GM19468 (cell line): ENCODE data around the gene PGR.

Source experiments
- ATAC-seq: cut with Tn5 transposase; IDR thresholded peaks from one replicate; pipeline ENCODE4 v1.9.1; 2021; ENCODE audit warnings: mild to moderate bottlenecking, moderate library complexity, moderate number of reproducible peaks; ENCODE audit not compliant: unreplicated experiment; ENCODE audit errors: extremely low read depth

The PGR gene

DNA sequence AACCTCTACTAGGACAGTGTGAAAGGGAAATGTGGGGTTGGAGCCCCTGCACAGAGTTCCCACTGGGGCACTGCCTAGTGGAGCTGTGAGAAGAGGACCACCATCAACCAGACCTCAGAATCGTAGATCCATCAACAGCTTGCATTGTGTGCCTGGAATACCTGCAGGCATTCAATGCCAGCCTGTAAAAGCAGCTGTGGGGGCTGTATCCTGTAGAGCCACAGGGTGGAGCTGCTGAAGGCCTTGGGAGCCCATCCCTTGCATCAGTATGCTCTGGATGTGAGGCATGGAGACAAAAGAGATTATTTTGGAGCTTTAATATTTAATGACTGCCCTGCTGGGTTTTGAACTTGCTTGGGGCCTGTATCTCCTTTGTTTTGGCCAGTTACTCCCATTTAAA lies 46.3 kb downstream of the PGR start:
- no peak for ATAC-seq

DNA sequence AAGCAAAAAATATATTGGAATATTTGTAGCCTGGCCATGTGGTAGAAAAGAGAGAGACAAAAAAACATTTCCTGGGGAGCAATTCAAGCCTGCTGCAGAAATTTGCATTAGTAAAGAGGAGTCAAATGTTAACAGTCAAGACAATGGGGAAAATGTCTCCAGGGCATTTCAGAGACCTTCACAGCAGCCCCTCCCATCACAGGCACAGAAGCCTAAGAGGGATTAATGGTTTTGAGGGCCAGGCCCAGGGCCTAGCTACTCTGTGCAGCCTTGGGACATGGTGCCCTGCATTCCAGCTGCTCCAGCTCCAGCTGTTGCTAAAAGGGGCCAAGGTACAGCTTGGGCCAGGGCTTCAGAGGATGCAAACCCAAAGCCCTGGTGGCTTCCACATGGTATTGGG lies 46.8 kb downstream of the PGR start:
- ATAC-seq = no peak

GRCh38 chr11:101063706-101064105 lies 65.9 kb downstream of the PGR start:
- no peak for ATAC-seq

GRCh38 chr11:101061606-101062005 lies 68.0 kb downstream of the PGR start:
- no peak for ATAC-seq

- ATAC-seq = no peak
These were observed 70.3 kb downstream of the PGR start for GRCh38 chr11:101059331-101059730.

- no peak for ATAC-seq
These were observed 76.1 kb downstream of the PGR start for GRCh38 chr11:101053492-101053891.

DNA sequence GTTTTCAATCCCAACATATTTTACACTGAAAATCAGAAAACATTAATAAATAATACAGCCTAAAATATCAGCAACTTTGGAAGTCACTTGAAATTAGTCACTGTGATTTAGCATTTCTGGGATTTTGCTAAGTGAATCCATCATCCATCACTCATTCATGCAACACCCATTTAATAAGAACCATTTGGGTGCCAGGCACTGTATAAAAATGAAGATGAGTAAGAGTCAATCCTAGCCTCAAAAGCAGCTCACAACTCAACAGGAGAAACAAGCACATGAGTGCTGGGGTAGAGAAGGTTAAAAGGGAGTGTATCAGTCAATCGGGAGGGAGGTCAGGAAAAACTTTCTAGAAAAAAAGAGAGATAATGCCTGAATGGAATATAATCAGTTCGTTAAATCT lies 77.9 kb downstream of the PGR start:
- no peak for ATAC-seq

GRCh38 chr11:101049813-101050212 lies 79.8 kb downstream of the PGR start:
- no peak for ATAC-seq

DNA sequence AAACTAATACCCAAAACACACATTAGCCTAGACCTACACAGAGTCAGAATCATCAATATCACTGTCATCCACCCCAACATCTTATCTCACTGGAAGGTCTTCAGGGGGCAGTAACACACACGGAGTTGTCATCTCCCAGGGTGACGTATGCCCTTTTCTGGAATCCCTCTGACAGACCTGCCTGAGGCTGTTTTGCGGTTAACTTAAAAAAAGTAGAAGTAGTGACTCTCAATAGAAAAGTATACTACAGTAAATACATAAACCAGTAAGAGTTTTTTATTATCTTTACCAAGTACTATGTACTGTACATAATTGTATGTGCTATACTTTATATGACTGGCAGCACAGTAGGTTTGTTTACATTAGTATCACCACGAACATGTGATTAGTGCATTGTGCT lies 80.5 kb downstream of the PGR start:
- ATAC-seq = no peak

DNA sequence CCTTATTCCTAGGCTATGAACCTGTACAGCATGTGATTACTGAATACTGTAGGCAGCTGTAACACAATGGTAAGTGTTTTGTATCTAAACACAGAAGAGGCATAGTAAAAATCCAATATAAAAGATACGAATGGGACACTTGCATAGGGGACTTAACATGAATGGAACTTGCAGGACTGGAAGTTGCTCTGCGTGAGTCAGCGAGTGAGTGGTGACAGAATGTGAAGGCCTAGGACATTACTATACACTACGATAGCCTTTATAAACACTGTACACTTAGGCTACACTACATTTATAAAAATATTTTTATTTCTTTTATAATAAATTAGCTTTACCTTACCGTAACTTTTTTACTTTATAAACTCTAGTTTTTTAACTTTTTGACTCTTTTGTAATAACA lies 81.1 kb downstream of the PGR start:
- ATAC-seq = no peak

GRCh38 chr11:101046947-101047346 lies 82.7 kb downstream of the PGR start:
- ATAC-seq = no peak

- no peak for ATAC-seq
These were observed 84.2 kb downstream of the PGR start for GRCh38 chr11:101045415-101045814.

DNA sequence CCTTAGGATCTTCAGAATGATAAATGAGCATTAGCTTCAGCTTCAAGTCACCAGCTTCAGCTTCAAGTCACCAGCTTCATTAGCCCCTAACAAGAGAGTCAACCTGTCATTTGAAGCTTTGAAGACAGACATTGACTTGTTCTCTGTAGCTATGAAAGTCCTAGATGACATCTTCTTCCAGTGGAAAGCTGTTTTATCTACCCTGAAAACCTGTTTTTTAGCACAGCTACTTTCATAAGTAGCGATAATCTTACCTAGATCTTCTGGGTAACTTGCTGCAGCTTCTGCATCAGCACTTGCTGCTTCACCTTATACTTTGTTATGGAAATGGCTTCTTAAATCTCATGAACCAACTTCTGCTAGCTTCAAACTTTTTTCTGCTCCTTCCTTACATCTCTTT lies 85.7 kb downstream of the PGR start:
- ATAC-seq = no peak

DNA sequence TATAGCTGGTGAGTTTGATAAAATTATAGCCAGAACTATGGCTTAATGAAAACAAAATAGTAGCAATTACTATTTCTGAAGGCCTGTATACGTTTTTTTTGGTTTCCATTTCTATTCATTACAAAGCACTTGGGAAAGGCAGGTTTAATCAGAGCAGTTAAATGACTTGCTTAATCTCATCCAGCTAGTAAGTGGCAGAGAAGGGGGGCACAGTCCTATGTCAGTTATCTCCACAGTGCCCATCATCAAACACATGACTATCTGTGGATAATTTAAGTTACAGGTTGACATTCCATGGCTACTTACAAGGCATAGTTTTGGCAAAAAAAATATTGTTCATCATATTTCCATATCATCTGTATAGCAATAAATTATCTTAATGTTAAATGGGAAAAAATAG lies 93.7 kb downstream of the PGR start:
- ATAC-seq = no peak

GRCh38 chr11:101034076-101034475 lies 95.5 kb downstream of the PGR start:
- no peak for ATAC-seq

DNA sequence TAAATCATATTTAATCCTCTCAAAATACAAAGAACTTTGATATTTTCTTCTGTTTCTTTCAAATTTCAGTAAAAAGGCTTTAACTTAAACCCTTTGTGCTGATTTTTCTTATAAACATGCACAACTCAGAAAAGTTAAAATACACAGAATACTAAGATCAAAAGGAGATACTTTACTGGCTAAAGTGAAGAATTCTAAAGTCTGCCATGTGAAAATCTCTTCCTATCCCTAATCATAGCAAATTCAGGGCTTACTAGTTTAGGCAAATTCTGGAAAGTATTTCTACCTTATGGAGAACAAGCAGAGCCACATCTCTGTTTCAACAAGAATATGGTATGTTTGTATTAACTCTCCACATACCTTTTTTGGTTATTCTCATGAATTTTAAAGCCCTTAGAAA lies 96.6 kb downstream of the PGR start:
- no peak for ATAC-seq

GRCh38 chr11:101031713-101032112 lies 97.9 kb downstream of the PGR start:
- no peak for ATAC-seq

GRCh38 chr11:101030692-101031091 lies 98.9 kb downstream of the PGR start:
- no peak for ATAC-seq

- no peak for ATAC-seq
These were observed 99.6 kb downstream of the PGR start for GRCh38 chr11:101030015-101030414.

- no peak for ATAC-seq
These were observed 101.0 kb downstream of the PGR start for GRCh38 chr11:101028644-101029043.

- no peak for ATAC-seq
These were observed 107.4 kb downstream of the PGR start for GRCh38 chr11:101022256-101022655.

- ATAC-seq = no peak
These were observed 109.7 kb downstream of the PGR start for GRCh38 chr11:101019870-101020269.

DNA sequence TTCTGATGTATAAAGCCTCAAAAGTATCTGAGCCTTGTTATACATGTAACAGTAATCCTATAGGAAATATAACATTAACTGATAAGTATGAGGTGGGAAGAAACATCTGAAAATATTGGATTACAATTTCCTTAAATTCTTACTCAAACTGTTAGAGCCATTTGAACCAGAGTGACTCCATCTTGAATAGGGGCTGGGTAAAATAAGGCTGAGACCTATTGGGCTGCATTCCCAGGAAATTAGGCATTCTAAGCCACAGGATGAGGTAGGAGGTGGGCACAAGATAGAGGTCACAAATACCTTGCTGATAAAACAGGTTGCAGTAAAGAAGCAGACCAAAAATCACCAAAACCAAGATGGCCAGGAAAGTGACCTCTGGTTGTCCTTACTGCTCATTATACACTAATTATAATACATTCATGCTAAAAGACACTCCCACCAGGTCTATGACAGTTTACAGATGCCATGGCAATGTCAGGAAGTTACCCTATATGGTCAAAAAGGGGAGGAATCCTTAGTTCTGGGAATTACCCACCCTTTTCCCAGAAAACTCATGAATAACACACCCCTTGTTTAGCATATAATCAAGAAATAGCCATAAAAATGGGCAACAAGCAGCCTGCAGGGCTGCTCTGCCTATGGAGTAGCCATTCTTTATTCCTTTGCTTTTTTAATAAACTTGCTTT lies 114.9 kb downstream of the PGR start:
- ATAC-seq = no peak
